ENCODE results near the gene P2RX4.

The P2RX4 gene

GRCh38 chr12:121181181-121181580 is 28.7 kb upstream of the P2RX4 start:
- H3K4me3 ChIP-seq (ENCODE audit: low read length), result no peak overlapping the region
- no peak for TF ChIP-seq CTCF (conservative IDR thresholded peaks at IDR 0.05; ENCODE audit: low read depth, low read length)
- DNase-seq (ENCODE audit: low read depth), result no peak

DNA sequence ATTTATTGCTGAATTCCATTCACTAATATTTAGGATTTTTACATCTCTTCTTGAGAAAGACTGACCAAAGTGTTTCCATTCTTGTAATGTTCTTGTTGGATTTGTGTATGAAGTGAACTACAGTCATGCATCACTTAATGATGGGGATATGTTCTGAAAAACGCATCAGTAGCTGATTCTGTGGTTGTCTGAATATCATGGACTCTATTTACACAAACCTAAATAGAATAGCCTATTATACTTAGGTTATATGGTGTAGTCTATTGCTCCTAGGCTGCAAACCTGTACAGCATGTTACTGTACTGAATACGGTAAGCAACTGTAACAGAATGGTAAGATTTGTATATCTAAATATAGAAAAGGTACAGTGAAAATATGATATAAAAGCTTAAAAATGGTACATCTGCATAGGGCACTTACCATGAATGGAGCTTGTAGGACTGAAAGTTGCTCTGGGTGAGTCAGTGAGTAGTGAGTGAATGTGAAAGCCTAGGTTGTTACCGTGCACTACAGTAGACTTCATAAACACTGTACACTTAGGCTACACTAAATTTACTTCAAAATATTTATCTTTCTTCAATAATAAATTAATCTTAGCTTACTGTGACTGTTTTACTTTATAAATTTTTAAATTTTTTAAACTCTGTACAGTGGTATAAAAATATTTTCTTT is 27.6 kb upstream of the P2RX4 start:
- H3K4me3 ChIP-seq (ENCODE audit: low read length), result no peak overlapping the region
- DNase-seq (ENCODE audit: low read depth), result no peak
- TF ChIP-seq CTCF (conservative IDR thresholded peaks at IDR 0.05; ENCODE audit: low read depth, low read length), result no peak

GRCh38 chr12:121184425-121184824 is 25.5 kb upstream of the P2RX4 start:
- DNase-seq (ENCODE audit: low read depth), result no peak
- no peak for TF ChIP-seq CTCF (conservative IDR thresholded peaks at IDR 0.05; ENCODE audit: low read depth, low read length)
- no peak overlapping the region for H3K4me3 ChIP-seq (ENCODE audit: low read length)

- no peak for DNase-seq (ENCODE audit: low read depth)
- H3K4me3 ChIP-seq (ENCODE audit: low read length), result no peak overlapping the region
- TF ChIP-seq CTCF (conservative IDR thresholded peaks at IDR 0.05; ENCODE audit: low read depth, low read length), result no peak
Observed at GRCh38 chr12:121184984-121185889, 24.7 kb upstream of the P2RX4 start.

- TF ChIP-seq CTCF (conservative IDR thresholded peaks at IDR 0.05; ENCODE audit: low read depth, low read length), result no peak
- DNase-seq (ENCODE audit: low read depth), result no peak
- no peak overlapping the region for H3K4me3 ChIP-seq (ENCODE audit: low read length)
Observed at GRCh38 chr12:121186826-121187225, 23.1 kb upstream of the P2RX4 start.

DNA sequence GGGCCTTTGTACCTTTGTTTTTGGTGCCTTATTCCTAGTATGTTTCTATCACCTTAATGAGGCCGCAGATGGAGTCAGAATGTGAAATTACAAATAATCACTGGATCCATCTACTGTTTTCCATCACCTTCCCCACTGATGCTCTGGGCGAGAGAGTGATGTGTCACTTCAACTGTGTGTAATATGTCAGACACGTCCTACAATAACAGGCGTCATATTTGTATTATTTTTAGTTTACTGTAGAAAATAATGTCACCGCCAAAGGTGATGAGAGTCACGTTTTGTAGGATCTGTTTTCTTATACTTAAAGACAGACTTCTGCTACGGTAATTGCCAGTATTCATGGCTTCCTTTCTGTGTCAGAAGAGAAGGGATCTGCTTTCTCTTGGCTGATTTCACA is 22.4 kb upstream of the P2RX4 start:
- DNase-seq (ENCODE audit: low read depth), result no peak
- H3K4me3 ChIP-seq (ENCODE audit: low read length), result no peak overlapping the region
- TF ChIP-seq CTCF (conservative IDR thresholded peaks at IDR 0.05; ENCODE audit: low read depth, low read length), result no peak

Measured in retinal pigment epithelial cell (primary cell).